IMR-90 (cell line): Measurements from ENCODE around the gene WDFY2. TPM values are rescaled to one million over a fixed set of nuclear protein-coding genes. Genes with fewer than 3 reads are reported as not detected.

Source experiments
- ATAC-seq: fragments of 200-7000 bp; cut with Tn5 transposase; 2 replicates; pipeline ENCODE4 v1.9.1; 2020; ENCODE audit warnings: low read depth, mild to moderate bottlenecking, moderate library complexity
- BruUV-seq: library from RNA; stranded (reverse); fragments of 400-500 nt; replicated peaks from 2 replicates; lab custom pipeline; 2021; lab: Mats Ljungman, UMichigan
- CTCF ChIA-PET: fragments of 300-600 bp; formaldehyde crosslinking; extraction: SDS; loops from one replicate; lab custom pipeline; 2021; ENCODE audit warnings: antibody characterized with exemption; lab: Yijun Ruan, JAX
- POLR2A ChIA-PET: fragments of 300-600 bp; sonication (Branson Sonifier 250); formaldehyde crosslinking; loops from one replicate; lab custom pipeline; 2022; ENCODE audit warnings: antibody characterized with exemption; ENCODE audit not compliant: unreplicated experiment; lab: Charles Lee
- DNase-seq: peaks from one replicate; pipeline ENCODE4 v3.0.0; 2013
- H2AFZ ChIP-seq: replicated peaks from 2 replicates; pipeline ENCODE3; 2013; ENCODE audit warnings: low read length, mild to moderate bottlenecking; ENCODE audit not compliant: poor library complexity
- H2AK5ac ChIP-seq: 2 replicates; pipeline ENCODE4 v1.6.1; 2013; ENCODE audit warnings: low read depth, low read length, inconsistent platforms
- H2AK9ac ChIP-seq: replicated peaks from 2 replicates; pipeline ENCODE3; 2013; ENCODE audit warnings: mild to moderate bottlenecking, low read depth, low read length, moderate library complexity; ENCODE audit not compliant: poor library complexity
- H2BK120ac ChIP-seq: 2 replicates; pipeline ENCODE4 v1.6.1; 2013; ENCODE audit warnings: low read depth, low read length, inconsistent platforms
- H2BK15ac ChIP-seq: 3 replicates; pipeline ENCODE4 v1.6.1; 2013; ENCODE audit warnings: low read depth, low read length, inconsistent platforms
- H2BK20ac ChIP-seq: 2 replicates; pipeline ENCODE4 v1.6.1; 2013; ENCODE audit warnings: low read depth, mild to moderate bottlenecking, inconsistent platforms, low read length, moderate library complexity
- H2BK5ac ChIP-seq: 2 replicates; pipeline ENCODE4 v1.6.1; 2013; ENCODE audit warnings: mild to moderate bottlenecking, low read depth, low read length, inconsistent platforms; ENCODE audit not compliant: poor library complexity, severe bottlenecking
- H3K14ac ChIP-seq: replicated peaks from 2 replicates; pipeline ENCODE4 v1.6.1; 2013; ENCODE audit warnings: low read depth, low read length, inconsistent platforms
- H3K18ac ChIP-seq: 2 replicates; pipeline ENCODE4 v1.6.1; 2013; ENCODE audit warnings: low read depth, low read length, control low read depth
- H3K23ac ChIP-seq: 2 replicates; pipeline ENCODE4 v1.6.1; 2013; ENCODE audit warnings: low read depth, low read length, inconsistent platforms
- H3K27ac ChIP-seq: 2 replicates; pipeline ENCODE4 v1.5.1; 2013; ENCODE audit warnings: mild to moderate bottlenecking, control low read depth, low read length; ENCODE audit not compliant: insufficient read depth
- H3K27me3 ChIP-seq: 2 replicates; pipeline ENCODE4 v1.6.1; 2013; ENCODE audit warnings: low read length; ENCODE audit not compliant: control insufficient read depth, insufficient read depth
- H3K36me3 ChIP-seq: 2 replicates; pipeline ENCODE4 v1.6.1; 2013; ENCODE audit warnings: low read length, mixed read lengths; ENCODE audit not compliant: control insufficient read depth, insufficient read depth
- H3K4ac ChIP-seq: 2 replicates; pipeline ENCODE4 v1.6.1; 2013; ENCODE audit warnings: low read depth, low read length, inconsistent platforms
- H3K4me1 ChIP-seq: 2 replicates; pipeline ENCODE4 v1.6.1; 2013; ENCODE audit warnings: low read length, mixed read lengths; ENCODE audit not compliant: control insufficient read depth, insufficient read depth
- H3K4me2 ChIP-seq: 2 replicates; pipeline ENCODE4 v1.6.1; 2013; ENCODE audit warnings: low read depth, mild to moderate bottlenecking, control low read depth, low read length, moderate library complexity
- H3K4me3 ChIP-seq: 2 replicates; pipeline ENCODE4 v1.5.1; 2013; ENCODE audit warnings: low read depth, mild to moderate bottlenecking, control low read depth, low read length, moderate library complexity; ENCODE audit not compliant: insufficient read depth
- H3K56ac ChIP-seq: 2 replicates; pipeline ENCODE4 v1.6.1; 2013; ENCODE audit warnings: low read length, inconsistent platforms; ENCODE audit not compliant: insufficient read depth; ENCODE audit errors: extremely low read depth
- H3K79me1 ChIP-seq, 2 experiments: 2 replicates each; pipeline ENCODE4 v1.6.1; 2013; ENCODE audit warnings: low read length in 2 of 2, inconsistent platforms in 1 of 2, low read depth in 1 of 2
- H3K9ac ChIP-seq: 2 replicates; pipeline ENCODE4 v1.6.1; 2013; ENCODE audit warnings: low read depth, low read length, control low read depth
- H3K9me1 ChIP-seq: 2 replicates; pipeline ENCODE4 v1.6.1; 2013; ENCODE audit warnings: low read length, inconsistent platforms; ENCODE audit not compliant: insufficient read depth
- H3K9me3 ChIP-seq: 2 replicates; pipeline ENCODE4 v1.6.1; 2013; ENCODE audit warnings: low read length; ENCODE audit not compliant: control insufficient read depth, insufficient read depth
- H4K20me1 ChIP-seq: 2 replicates; pipeline ENCODE4 v1.6.1; 2013; ENCODE audit warnings: low read length, inconsistent platforms; ENCODE audit not compliant: insufficient read depth
- H4K5ac ChIP-seq: 2 replicates; pipeline ENCODE4 v1.6.1; 2013; ENCODE audit warnings: mild to moderate bottlenecking, low read depth, low read length, control low read depth
- H4K8ac ChIP-seq, 2 experiments: 2 replicates each; pipeline ENCODE4 v1.6.1; 2013; ENCODE audit warnings: low read depth in 2 of 2, low read length in 2 of 2, control low read depth in 1 of 2, inconsistent platforms in 1 of 2
- H4K91ac ChIP-seq: 2 replicates; pipeline ENCODE4 v1.6.1; 2013; ENCODE audit warnings: low read depth, low read length, inconsistent platforms; ENCODE audit not compliant: insufficient read depth
- BHLHE40 ChIP-seq: fragments of 150-350 bp; IDR thresholded peaks from 2 replicates; pipeline ENCODE4 v1.6.1; 2016; ENCODE audit warnings: mild to moderate bottlenecking, low read depth, low read length
- CEBPB ChIP-seq: IDR thresholded peaks from 2 replicates; pipeline ENCODE4 v1.6.1; 2012; ENCODE audit warnings: low read depth, low read length, improper control_type of control experiment
- CHD1 ChIP-seq: IDR thresholded peaks from 2 replicates; pipeline ENCODE4 v1.6.1; 2012; ENCODE audit warnings: low read depth, low read length, improper control_type of control experiment
- CTCF ChIP-seq: conservative IDR thresholded peaks from 2 replicates; pipeline ENCODE4 v1.5.1; 2012; ENCODE audit warnings: mild to moderate bottlenecking, low read depth, low read length, improper control_type of control experiment
- FOS ChIP-seq: fragments of 150-350 bp; IDR thresholded peaks from 2 replicates; pipeline ENCODE4 v1.6.1; 2016; ENCODE audit warnings: low read depth, low read length
- MAFK ChIP-seq: IDR thresholded peaks from 2 replicates; pipeline ENCODE4 v1.6.1; 2012; ENCODE audit warnings: low read depth, low read length, improper control_type of control experiment
- MAZ ChIP-seq: IDR thresholded peaks from 2 replicates; pipeline ENCODE4 v1.6.1; 2012; ENCODE audit warnings: low read depth, mild to moderate bottlenecking, low read length, improper control_type of control experiment, moderate library complexity, borderline replicate concordance
- NFE2L2 ChIP-seq: fragments of 150-350 bp; IDR thresholded peaks from 2 replicates; pipeline ENCODE4 v1.6.1; 2016; ENCODE audit warnings: low read depth, mild to moderate bottlenecking, low read length
- POLR2A ChIP-seq: IDR thresholded peaks from 2 replicates; pipeline ENCODE4 v1.6.1; 2012; ENCODE audit warnings: mild to moderate bottlenecking, low read depth, low read length
- RFX5 ChIP-seq: IDR thresholded peaks from 2 replicates; pipeline ENCODE4 v1.8.0; 2012; ENCODE audit warnings: low read depth, mild to moderate bottlenecking, low read length, moderate library complexity
- SMC3 ChIP-seq: fragments of 150-350 bp; IDR thresholded peaks from 2 replicates; pipeline ENCODE4 v1.6.1; 2016; ENCODE audit warnings: low read depth, mild to moderate bottlenecking, antibody characterized with exemption, low read length, moderate library complexity
- USF2 ChIP-seq: fragments of 150-350 bp; IDR thresholded peaks from 2 replicates; pipeline ENCODE4 v1.6.1; 2017; ENCODE audit warnings: mild to moderate bottlenecking, antibody characterized with exemption, low read length, low read depth
- dilution Hi-C: fragments of 300-500 bp; cut with HindIII; formaldehyde crosslinking; loops from one replicate; pipeline ENCODE4 v1.14.3; 2018; ENCODE audit warnings: low sequenced_read_pairs; ENCODE audit not compliant: unreplicated experiment
- in situ Hi-C: fragments of 300-500 bp; cut with MboI; formaldehyde crosslinking; loops from 3 replicates; pipeline ENCODE4 v1.14.3; 2019; ENCODE audit warnings: low sequenced_read_pairs, inconsistent platforms, mixed read lengths
- intact Hi-C: fragments of 100-400 bp; cut with micrococcal nuclease; formaldehyde crosslinking; loops from 2 replicates; pipeline ENCODE4 v1.10.0; 2022
- polyA plus RNA-seq, 3 experiments: library from polyadenylated mRNA; depleted of rRNA; stranded (reverse); fragments of >200 nt; gene quantifications; 2 replicates each; pipeline ENCODE4 v1.2.3, GENCODE V29; 2012; ENCODE audit warnings: low replicate concordance in 1 of 3
- total RNA-seq: library from RNA; depleted of rRNA; stranded (reverse); fragments of >200 nt; gene quantifications from 2 replicates; pipeline ENCODE4 v1.2.3, GENCODE V29; 2012

The WDFY2 gene
- total and polyA plus RNA-seq, 2 of the 4 experiments (the other 2 are of a cell fraction), result 4.3 to 5.4 TPM

- Histone ChIP-seq H3K9ac (no peak overlapping the region), H2BK15ac (no peak overlapping the region), H3K14ac (no peak overlapping the region), H3K4me1 (peaks cover 14% of the 10 kb centered on the region), H2BK120ac (no peak overlapping the region), H2AK5ac (no peak overlapping the region), H3K9me1 (peaks cover 13% of the 10 kb centered on the region), H3K23ac (no peak overlapping the region), H4K91ac (no peak overlapping the region), H3K27ac (no peak overlapping the region), H2AK9ac (no peak overlapping the region), H2BK20ac (no peak overlapping the region), H4K20me1 (no peaks in the 10 kb centered on the region), H3K56ac (no peak overlapping the region), H3K4ac (no peak overlapping the region), H3K9me3 (no peaks in the 10 kb centered on the region), H3K4me2 (no peak overlapping the region), H3K79me1 (peaks cover 18 to 43% of the 10 kb centered on the region in 2 experiments), H3K18ac (no peak overlapping the region), H3K4me3 (no peak overlapping the region), H4K8ac (no peak overlapping the region), H2BK5ac (no peak overlapping the region), H3K36me3 (0 out of 2 replicates have a peak, but pooled peaks cover 1% of the 10 kb centered on the region), H3K27me3 (no peaks in the 10 kb centered on the region), H4K5ac (no peak overlapping the region), H2AFZ (no peak overlapping the region)
- ChIA-PET POLR2A (no interaction called here), CTCF (no interaction called here)
- ATAC-seq (no peak), DNase-seq (peak; percentile 28)
- in situ Hi-C loops, result no loop called here
- intact Hi-C loops, result no loop called here
- TF ChIP-seq CEBPB (no peak), CHD1 (no peak), MAZ (no peak), RFX5 (no peak), NFE2L2 (no peak), POLR2A (no peak), USF2 (no peak), FOS (no peak), CTCF (no peak), MAFK (no peak), SMC3 (no peak), BHLHE40 (no peak)
- BruUV-seq, result no TSS peak
- dilution Hi-C loops, result no loop called here
Observed at GRCh38 chr13:51724721-51725120, 140.5 kb downstream of the WDFY2 start.
